GM21825 (cell line): ENCODE measurements around the gene SYNJ1.
A peak's percentile ranks its signal among the peaks of the same experiment; 100 is the strongest.
"Not testable (repeated sequence)": the region's sequence is repeated elsewhere in the genome, so short reads cannot be mapped to it uniquely, and the experiment has no call there.

Experiments used
- ATAC-seq: cut with Tn5 transposase; IDR thresholded peaks from one replicate; pipeline ENCODE4 v1.9.1; 2021; ENCODE audit warnings: mild to moderate bottlenecking, moderate library complexity; ENCODE audit not compliant: unreplicated experiment

Gene SYNJ1

GRCh38 chr21:32727687-32728455 is at the start of gene SYNJ1:
Gene SYNJ1 (minus strand): TSS chr21:32728013. CDS start chr21:32726895, 1,118 bp downstream.
- peak; percentile 91 for ATAC-seq

GRCh38 chr21:32777269-32777668 is 49.5 kb upstream of the SYNJ1 start:
- ATAC-seq = no peak

GRCh38 chr21:32776743-32777142 is 48.9 kb upstream of the SYNJ1 start:
- ATAC-seq = no peak

GRCh38 chr21:32773048-32773344 is 45.2 kb upstream of the SYNJ1 start:
- ATAC-seq = not testable (repeated sequence)

- ATAC-seq = no peak
Observed at GRCh38 chr21:32772281-32773047, 44.7 kb upstream of the SYNJ1 start.

- ATAC-seq = peak; percentile 36
Observed at GRCh38 chr21:32770871-32771523, 43.2 kb upstream of the SYNJ1 start.

- no peak for ATAC-seq
Observed at GRCh38 chr21:32768530-32768929, 40.7 kb upstream of the SYNJ1 start.

GRCh38 chr21:32765058-32765457 is 37.2 kb upstream of the SYNJ1 start:
- ATAC-seq = no peak

- ATAC-seq = no peak
Observed at GRCh38 chr21:32764186-32764585, 36.4 kb upstream of the SYNJ1 start.

GRCh38 chr21:32757804-32758203 is 30.0 kb upstream of the SYNJ1 start:
- ATAC-seq = no peak

GRCh38 chr21:32756096-32756495 is 28.3 kb upstream of the SYNJ1 start:
- ATAC-seq = no peak

GRCh38 chr21:32753818-32754585 is 26.2 kb upstream of the SYNJ1 start:
- ATAC-seq = no peak

GRCh38 chr21:32750405-32750804 is 22.6 kb upstream of the SYNJ1 start:
- no peak for ATAC-seq

- ATAC-seq = no peak
Observed at GRCh38 chr21:32749662-32750061, 21.8 kb upstream of the SYNJ1 start.

GRCh38 chr21:32748529-32748928 is 20.7 kb upstream of the SYNJ1 start:
- no peak for ATAC-seq

GRCh38 chr21:32747396-32747795 is 19.6 kb upstream of the SYNJ1 start:
- ATAC-seq = no peak

GRCh38 chr21:32746711-32747110 is 18.9 kb upstream of the SYNJ1 start:
- not testable (repeated sequence) for ATAC-seq

- no peak for ATAC-seq
Observed at GRCh38 chr21:32742396-32742795, 14.6 kb upstream of the SYNJ1 start.

GRCh38 chr21:32741336-32741735 is 13.5 kb upstream of the SYNJ1 start:
- no peak for ATAC-seq

- ATAC-seq = no peak
Observed at GRCh38 chr21:32739946-32740345, 12.1 kb upstream of the SYNJ1 start.

- not testable (repeated sequence) for ATAC-seq
Observed at GRCh38 chr21:32736083-32736482, 8.3 kb upstream of the SYNJ1 start.
